ENCODE results near the gene PLEKHF1.

- no peak for TF ChIP-seq CTCF (conservative IDR thresholded peaks at IDR 0.05)
- TF ChIP-seq ZFX (IDR thresholded peaks at IDR 0.05), result no peak
Observed at GRCh38 chr19:29644210-29644609, 21.1 kb upstream of the PLEKHF1 start.
